SIG-M5 treated with dmso at 0.1 percent for 504 hours (cell line): ENCODE data around the gene PSG2.
"Not testable (repeated sequence)": the region's sequence is repeated elsewhere in the genome, so short reads cannot be mapped to it uniquely, and the experiment has no call there.

Source experiments
- DNase-seq: peaks from one replicate; lab custom pipeline; 2025; ENCODE audit not compliant: unreplicated experiment; lab: John Stamatoyannopoulos, UW

Gene PSG2

DNA sequence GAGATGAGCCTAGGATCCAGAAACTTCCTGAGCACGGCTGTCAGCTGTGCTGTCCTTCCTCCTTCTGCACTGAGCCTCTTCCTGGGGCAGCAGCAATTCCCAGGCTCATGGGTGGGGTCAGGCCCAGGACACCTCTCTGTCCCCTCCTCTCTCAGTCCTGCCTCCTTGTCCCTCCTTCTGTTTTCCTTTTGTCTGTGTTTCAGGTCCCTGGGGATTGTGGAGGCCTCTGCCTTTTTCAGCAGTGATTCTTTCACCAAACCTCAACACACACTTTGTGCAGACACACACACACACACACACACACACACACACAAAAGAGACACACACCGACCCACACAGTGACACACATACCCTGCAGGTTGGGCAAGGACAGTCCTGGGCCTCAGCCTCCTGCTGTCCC, at the start of gene PSG2:
Gene PSG2 (minus strand): TSS at position 101 of the 400 bp plus-strand sequence. CDS start 132 bp downstream, outside the sequence.
- DNase-seq: not testable (repeated sequence)

DNA sequence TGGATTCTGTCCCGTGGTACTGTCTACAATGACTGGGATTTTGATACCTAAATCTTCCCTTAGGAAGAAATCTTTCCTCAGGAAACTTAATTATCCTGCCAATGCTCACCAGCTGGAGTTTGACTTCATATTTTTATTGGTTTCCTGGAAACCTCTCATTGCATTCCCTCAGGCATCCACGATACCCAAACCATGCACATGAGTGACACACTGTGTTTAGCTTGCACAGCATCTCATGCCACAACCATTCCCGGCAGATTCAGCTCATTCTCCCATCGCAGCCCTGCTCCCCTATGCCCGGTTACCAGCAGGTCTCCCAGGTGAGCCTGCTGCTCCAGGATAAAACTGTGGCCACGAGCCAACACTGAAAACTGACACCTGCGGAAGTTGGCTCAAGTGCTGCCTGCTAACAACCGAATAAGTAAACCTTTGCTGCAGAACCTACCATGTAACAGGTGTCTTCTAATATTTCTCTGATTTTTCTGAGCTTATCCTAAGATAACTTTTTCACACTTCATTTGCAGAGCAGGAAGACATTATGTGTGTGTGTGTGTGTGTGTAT, 48.9 kb upstream of the PSG2 start:
- not testable (repeated sequence) for DNase-seq

DNA sequence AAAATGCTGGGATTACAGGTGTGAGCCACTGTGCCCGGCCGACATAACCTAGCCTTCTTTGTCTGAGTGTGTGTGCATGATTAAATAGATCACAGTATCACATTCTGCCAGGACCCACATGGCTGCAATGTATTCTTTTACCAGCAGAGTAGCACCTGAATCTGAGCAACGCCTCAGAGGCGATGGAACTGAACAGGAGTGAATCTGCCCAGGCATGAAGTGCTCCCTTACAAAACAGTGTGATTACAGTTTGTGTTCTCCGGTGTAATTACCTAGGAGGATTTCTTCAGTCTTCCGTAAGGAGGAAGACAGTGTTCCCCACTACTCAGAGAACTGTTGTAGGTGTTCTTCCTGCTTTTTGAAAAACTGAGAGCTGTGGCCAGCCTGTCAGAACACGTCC, 46.7 kb upstream of the PSG2 start:
- not testable (repeated sequence) for DNase-seq

DNA sequence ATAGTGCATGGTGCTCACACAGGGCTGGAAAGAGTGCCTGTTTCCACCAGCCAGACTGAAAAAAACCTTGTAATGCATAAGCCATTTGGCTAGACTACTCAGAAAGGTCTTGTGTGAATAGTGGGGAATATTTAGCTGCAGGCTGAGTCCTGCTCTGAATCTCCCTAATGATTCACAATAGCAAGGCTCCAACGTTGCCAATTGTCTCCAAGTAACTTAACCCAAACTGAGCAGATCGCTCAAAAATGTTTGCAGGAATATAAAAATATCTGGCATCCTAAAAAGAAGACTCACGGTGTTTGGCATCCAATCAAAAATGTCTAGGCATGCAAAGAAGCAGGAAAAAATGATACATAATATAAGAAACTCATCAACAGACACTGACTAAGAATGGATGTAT, 44.8 kb upstream of the PSG2 start:
- not testable (repeated sequence) for DNase-seq

DNA sequence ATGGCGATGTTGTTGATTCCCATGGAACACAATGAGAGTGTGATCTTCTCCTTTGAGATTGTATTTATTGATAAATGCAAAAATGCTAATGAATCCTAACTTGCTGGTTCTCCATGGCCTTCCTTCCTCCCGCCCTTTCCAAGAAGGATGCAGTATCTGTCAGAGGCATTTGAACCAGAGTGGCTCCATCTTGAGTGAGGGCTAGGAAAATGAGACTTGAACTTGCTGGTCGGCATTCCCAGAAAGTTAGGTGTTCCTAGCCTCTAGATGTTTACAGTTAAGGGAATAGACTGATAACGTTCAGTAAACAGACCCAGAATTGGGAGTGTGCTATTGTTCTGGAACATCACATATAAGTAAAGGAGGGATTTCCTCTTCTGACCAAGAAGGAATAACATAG, 44.2 kb upstream of the PSG2 start:
- DNase-seq: no peak

DNA sequence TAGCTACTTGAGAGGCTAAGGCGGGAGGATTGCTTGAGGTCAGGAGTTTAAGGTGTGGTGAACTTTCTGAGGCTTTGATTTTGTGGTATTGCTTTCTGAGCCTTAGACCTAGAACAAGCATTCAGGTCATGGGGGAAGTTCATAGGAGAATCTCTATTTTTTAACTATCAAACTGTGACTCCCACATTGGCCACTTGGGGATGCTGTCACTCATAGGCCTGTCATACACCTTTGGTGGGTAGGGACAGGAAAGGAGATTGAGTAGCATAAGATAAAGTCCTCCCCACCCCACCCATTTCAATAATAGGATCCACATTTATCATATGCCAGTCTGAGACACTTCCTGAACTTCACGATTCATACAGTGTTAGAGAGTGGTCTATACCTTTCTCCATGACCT, 41.9 kb upstream of the PSG2 start:
- DNase-seq: no peak

DNA sequence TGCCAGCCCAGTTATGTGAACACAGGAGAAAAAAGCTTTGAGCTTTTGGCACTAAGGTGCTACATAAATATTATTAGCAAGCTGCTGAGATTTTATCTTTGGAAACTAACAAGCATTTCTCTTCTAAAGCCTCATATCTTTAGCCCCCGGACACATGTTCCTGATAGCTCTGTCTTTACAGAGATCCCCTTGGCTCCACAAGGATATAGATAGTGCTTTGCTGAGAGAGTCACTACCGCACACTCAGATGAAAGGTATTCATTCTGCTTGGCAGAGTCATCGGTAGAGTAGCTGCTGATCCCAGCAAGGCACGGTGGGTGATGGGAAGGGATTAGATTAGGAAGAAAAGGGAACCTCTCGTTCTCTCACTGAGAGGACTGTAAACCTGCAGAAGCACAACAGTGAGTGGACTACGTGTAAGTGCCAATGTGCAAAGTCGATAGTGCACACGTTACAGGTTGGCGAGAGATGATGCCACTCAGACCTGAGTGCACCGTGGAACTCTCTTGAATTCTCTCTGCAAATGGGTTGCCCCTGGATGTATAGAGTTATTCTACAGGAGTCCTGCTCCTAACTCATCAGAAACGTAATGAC, 38.0 kb upstream of the PSG2 start:
- not testable (repeated sequence) for DNase-seq

DNA sequence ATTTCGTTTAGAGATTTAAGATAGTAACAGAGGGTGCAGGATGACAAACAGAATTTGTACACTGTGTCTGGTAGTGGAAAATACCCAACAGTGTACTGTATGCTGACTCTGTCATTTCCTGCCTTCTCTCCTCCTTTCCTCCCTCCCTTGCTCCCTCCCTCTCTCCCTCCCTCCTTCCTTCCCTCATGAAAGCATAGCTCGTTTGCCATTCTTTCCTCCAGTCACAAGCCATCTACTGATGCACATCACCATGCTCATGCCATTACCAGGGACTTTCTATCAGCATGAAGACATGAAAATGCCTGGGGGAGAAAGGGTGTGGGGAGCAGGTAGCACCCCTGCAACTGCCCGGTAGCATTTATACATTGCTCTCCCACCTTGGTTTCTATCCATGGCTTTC, 37.0 kb upstream of the PSG2 start:
- not testable (repeated sequence) for DNase-seq

DNA sequence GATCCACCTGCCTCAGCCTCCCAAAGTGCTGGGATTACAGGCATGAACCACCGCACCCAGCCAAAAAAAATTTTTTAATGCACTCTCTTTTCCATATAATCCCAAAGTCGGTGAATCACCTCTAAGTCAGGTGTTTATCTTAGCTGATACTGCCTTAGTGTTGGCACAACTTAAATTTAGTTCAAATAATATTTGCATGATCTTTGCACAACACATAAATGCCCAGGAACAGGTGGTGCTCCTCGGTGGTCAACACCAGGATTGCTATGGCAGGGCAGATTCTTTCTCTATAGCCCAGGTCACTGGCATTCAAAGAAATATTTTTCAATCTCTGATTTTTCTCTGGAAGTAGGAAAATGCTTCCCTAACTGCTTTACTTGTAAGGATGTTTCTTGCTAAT, 33.9 kb upstream of the PSG2 start:
- DNase-seq: not testable (repeated sequence)

DNA sequence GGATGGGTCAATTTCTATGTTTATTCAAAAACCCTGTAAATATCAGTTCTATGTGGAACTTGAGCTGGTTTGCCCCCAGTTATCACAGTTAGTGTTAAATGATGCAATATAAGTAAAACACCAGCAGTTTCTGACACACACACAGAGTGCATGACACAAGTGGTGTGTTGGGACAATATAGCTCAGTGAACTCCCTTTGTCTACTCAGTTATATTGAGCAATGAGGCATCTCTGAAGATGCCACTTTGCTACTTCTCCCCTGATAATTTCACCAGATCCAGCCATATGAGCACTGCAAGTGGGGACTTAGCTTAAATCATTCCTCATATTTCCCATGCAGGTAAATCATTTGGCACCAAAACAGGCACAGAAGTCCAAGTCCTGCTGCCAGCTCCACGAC, 33.0 kb upstream of the PSG2 start:
- DNase-seq: not testable (repeated sequence)

DNA sequence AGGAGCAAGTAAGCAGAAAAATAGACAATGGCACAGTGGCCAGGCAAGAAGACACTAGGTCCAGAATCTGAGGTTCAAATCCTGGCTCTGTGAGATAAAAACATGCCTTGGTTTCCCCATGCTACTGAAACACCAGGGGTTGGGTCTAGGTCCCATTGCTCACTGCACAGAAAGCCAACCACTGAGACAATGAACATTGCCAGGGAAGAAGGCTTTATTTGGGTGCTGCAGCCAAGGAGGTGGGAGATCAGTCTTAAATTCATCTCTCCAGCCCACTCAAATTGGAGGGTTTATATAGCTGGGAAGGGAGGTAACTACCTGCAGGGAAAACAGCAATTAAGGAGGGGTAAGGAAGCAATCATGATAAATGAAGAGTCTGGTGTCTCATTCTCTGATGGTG, 32.6 kb upstream of the PSG2 start:
- DNase-seq: not testable (repeated sequence)

DNA sequence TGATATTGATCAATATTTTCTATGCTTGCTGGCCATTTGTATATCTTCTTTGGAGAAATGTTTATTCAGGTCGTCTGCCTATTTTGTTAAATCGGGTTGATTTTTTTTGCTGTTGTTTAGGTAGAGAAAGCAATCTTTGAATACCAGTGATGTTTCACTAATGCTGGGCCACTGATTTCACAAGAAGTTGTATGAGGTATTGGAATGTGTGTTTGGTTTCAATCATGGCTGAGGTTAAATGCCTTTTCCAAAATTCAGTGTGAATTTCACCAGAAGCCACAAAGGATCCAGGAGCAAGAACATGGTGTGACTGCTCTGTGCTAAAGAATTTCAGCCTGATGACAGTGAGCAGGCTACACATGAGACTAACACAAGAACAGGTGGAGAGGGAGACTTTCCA, 32.1 kb upstream of the PSG2 start:
- DNase-seq: not testable (repeated sequence)

DNA sequence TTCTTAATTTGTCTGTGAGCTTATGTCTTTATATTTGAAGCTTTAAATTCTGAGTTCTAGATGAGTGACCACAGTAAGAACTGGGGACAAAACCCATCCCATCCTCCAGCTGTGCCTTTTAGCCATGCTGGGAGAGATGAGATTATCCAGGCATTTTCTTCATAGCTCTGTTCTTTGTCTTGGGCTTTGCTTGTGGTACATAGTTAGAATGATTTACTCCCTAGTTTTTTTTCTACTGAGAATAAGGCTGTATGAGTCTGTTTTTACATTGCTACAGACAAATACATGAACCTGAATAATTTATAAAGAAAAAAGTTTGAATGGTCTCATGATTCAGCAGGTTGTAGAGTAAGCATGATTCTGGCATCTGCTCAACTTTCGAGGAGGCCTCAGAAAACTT, 24.9 kb upstream of the PSG2 start:
- not testable (repeated sequence) for DNase-seq

DNA sequence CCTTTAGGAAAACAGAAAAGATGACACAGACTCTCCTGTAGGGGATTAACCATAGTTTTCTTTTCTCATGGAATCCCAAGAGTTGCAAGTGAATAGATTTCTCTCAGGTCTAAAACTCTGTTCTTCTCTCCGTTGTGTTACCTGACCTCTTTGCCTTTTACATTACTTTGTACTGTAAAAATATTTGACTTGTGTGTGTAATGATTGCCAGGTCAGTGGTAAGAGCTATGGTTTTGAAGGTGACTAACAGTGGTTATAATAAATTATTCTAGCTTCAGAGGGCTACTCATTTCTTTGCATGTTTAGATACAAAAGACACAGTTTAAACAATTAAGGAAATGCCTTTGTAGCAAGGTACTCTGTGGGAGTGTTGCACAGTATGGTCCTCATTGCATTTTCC, 23.0 kb upstream of the PSG2 start:
- DNase-seq: no peak

DNA sequence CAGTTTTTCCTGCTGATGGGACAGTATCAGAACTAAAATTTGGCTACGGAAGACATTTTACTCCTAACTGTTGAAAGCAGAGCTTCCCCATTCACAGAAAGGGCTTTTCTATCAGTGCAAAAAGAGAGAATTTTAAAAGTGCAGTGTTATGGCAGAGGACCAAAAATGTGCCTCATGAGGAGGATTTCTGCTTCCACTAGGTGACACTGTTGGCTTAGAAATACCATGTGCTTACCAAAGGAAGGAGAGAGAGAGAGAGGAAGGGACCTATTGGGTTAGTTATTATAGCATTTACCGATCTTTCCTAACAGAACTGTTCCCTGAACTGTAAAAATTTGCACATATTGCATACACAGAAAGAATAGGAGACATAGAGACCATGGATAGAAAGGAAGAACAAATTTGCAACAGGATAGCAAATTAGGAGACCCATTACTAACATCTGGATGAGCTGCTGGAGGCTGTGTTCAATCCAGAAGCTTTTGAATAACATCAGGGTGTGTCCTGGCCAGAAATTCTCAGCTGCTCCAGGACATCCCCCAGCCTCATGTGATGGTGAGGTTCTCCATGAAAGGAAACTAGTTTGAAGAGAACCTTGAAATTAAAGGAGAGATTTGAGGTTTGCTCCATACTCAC, 21.8 kb upstream of the PSG2 start:
- DNase-seq: peak; percentile 7

DNA sequence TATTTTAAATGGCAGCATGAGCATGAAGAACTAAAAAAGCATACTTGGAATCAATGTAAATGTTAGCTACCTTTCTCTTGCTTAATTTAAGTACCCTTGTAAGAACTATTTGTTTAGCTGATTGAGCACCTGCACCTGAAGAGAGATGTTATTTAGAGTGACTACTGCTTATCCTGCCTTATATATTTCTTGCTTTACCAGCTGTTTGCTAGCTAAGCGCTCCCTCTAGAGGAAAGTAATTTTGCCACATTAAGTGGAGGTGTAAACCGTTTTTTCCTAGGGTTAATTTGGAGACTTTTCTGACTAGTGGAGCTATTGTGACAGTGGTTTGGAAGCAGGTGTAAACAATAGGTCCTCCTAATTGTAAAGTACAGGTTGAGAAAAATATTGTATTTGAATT, 19.4 kb upstream of the PSG2 start:
- DNase-seq: no peak

DNA sequence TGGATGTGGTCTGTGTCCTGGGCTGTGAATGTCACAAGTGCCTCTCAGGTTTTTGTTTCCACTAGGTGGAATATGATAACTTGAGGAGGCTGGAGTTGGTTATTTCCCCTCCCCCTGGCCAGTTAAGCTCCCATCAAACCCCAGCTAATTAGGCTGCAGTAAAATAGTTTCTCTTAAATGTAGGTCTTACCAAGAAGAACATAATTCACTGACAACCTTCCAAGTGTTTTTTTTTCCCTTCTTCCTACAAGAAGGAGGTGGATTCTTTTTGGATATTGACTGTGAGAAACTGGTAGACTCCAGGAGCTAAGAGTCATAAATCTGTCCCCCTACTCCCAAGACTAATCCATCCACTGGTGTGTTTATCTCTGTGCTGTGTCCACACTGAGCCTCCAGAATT, 15.9 kb upstream of the PSG2 start:
- not testable (repeated sequence) for DNase-seq

DNA sequence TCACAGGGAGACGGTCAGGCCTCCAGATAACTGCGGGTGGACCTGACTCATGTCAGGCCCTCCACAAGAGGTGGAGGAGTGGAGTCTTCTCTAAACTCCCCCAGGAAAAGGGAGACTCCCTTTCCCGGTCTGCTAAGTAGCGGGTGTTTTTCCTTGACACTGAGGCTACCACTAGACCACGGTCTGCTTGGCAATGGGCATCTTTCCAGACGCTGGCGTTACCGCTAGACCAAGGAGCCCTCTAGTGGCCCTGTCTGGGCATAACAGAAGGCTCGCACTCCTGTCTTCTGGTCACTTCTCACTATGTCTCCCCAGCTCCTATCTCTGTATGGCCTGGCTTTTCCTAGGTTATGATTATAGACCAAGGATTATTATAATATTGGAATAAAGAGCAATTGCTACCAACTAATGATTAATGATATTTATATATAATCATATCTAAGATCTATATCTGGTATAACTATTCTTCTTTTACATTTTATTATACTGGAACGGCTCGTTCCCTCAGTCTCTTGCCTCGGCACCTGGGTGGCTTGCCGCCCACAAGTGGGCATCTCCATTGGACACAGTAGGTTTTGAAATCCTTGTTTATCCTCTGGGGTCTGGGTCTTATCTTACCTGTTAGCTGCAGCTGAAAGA, 5.3 kb upstream of the PSG2 start:
- not testable (repeated sequence) for DNase-seq

DNA sequence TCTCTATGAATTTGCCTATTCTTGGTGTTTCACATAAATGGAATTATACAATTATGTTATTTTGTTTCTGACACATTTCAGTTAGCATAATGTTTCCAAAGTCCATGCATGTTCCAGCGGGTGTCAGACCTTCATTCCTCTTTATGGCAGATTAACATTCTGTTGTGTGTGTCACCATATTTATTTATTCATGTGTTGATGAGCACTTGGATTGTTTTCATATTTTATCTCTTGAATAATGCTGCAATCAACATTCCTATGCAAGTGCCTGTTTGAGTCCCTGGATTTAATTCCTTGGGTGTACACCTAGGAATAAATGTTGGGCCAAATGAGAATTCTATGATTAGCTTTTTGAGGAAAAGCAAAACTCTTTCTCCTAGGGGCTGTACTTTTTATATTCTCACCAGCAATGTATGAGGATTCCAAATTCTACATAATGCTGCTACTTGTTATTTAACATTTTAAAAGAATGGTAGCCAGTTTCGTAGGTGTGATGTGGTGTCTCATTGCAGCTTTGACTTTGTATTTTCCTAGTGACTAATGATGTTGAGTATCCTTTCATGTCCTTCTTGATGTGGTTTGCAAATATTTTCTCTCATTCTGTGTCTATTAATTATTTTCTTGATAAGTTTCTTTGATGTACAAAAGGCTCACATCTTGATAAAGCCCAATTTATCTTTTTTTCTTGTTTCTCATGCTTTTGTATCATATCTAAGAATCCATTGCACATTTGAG, 3.5 kb upstream of the PSG2 start:
- DNase-seq: not testable (repeated sequence)

DNA sequence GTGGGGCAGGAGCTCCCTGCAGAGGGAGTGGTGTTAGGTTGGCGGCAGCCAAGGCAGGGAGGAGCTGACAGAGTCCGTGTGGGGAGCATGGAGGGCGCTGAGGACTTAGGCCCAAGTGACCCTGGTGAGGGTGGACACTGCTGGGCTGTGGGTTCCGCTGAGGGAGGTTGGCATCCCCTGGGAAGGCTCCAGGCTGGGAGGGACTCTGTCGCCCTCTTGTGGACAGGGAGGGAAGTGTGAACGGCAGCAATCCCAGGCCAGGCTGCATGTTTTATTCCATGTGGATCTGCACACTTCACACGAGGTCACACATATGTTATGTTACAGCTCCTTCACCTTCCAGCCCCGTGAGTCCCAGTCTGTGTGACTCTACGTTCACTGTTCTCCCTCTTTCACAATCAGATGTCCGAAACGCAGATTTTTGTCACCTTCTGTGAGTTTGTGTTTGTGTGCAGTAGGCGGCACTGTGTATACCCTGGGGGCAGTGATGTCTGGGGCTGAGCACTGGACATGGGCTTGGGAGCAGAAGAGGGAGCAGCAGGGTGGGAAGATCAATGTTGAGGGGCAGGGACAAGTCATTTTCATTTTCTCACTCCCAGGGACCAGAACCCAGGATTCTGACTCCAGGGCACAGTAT, 1.8 kb upstream of the PSG2 start:
- not testable (repeated sequence) for DNase-seq

DNA sequence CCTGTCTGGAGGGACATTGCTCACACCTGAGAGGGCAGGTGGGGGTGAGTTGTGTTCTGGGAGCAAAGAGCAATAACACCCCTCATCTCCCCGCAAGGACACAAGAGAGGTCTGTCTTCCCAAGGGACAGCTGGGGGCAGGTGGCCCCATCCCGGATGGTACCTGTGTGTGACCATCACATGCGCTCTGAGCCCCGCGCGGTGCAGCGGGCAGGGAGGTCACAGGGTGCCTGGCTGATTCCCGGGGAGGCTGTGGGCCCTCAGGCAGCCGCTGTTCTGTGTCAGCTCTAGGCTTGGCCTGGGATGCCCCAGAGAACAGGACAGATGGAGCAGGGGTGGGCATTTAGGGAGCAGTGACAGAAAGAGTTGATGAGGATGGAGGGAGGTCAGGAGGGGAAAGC, 1.2 kb upstream of the PSG2 start:
- not testable (repeated sequence) for DNase-seq
